ENCODE data around the gene ARL15.
"Not testable (repeated sequence)": the region's sequence is repeated elsewhere in the genome, so short reads cannot be mapped to it uniquely, and the experiment has no call there.

The ARL15 gene

DNA sequence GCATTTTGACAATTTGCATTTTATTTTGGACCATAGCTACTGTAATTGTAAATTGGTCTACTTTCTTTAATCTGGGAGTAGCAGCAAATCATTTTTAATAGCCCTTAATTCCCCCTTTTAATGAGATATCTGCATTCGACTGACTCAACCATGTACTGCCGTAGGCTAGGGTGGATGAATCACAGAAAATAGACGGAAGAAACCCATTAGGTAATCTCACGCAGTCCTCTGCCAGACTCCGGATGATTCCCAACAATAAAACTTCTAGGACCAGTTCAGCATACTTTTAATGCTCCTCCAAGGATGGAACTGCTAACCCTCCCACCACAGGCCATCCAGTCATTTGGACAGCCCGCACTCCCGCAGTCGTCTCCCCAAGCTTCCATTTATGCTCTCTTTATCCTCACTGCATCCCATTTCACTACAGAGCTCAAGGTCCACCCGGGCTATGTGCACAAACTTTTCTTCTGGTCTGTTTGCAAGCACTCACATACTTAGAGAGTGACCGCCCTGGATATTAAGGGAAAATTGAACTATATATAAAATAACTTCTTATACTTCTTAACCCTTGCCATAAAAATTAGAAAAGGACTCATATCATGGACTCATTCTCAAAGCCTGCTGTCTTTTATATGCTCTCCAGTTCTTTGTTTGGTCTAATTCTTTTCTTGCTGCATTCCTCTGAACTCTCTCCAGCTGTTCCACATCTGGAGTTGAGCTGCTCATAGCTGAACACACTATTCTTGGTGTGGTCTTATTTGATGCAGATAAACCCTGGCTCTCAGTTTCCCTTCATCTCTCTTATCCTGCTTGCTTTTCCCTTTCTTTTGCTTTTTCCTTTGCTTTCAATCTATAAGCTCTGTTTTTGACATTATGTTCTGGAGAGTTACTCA lies 326.6 kb downstream of the ARL15 start:
- DNase-seq (ENCODE audit: low read depth): peak; percentile 57

DNA sequence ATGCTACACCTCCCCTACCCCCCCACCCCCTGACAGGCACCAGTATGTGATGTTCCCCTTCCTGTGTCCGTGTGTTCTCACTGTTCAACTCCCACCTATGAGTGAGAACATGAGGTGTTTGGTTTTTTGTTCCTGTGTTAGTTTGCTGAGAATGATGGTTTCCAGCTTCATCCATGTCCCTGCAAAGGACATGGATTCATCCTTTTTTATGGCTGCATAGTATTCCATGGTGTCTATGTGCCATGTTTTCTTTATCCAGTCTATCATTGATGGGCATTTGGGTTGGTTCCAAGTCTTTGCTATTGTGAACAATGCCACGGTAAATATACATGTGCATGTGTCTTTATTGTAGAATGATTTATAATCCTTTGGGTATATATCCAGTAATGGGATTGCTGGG lies 328.1 kb downstream of the ARL15 start:
- DNase-seq (ENCODE audit: low read depth): not testable (repeated sequence)

DNA sequence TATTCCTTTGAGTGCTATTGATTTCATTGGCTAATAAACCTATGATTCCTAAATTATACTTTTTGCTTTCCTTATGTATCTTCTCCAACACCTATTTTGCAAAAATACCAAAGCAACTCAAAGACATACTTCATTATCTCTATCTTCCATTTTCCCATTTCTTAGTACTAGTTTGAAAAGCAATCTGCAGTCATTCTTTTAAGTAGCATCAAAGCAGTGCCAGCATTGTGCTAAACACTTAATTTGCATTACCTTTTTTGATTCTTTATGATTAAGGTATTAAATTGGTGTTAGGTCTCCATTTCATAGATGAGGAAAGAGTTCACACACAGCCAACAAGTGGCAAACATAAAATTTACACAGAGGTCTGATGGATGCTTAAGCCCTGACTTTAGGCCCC lies 330.3 kb downstream of the ARL15 start:
- no peak for DNase-seq (ENCODE audit: low read depth)

DNA sequence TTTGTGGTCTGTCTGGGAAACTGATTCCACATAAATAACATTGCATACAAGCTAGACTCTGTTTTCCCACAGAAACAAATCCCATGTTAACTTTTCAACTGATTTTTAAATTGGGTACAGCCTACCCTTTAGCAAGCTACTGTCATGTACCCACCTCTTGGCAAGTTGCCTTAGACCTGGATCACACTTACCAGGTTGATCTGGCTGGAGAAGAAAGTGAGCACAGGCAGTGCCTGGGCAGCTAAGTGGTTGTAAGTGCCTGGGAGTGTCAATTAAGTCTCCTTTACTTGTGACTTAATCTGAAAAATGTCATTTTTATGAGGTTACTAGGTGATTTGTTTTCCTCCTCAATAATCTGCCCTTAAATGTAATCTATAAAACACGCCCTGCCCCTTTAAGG lies 336.4 kb downstream of the ARL15 start:
- no peak for DNase-seq (ENCODE audit: low read depth)

DNA sequence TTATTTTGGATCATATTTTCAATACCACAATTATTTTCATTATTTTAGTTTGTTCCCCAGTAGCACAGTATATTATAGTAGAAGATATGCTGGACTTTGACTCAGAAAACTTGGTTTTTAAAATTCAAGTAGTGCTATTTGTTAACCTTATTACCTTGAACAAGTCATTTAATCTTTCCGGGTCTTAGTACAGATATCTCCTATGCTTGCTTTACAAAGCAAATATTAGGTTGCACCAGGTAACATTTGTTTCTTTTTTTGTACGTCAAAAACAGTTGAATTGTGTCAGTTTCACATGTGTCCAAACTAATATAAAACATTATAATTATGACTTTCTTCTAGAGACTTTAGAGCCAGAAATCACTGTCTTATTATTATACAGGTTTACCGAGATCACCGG lies 338.1 kb downstream of the ARL15 start:
- DNase-seq (ENCODE audit: low read depth): no peak

DNA sequence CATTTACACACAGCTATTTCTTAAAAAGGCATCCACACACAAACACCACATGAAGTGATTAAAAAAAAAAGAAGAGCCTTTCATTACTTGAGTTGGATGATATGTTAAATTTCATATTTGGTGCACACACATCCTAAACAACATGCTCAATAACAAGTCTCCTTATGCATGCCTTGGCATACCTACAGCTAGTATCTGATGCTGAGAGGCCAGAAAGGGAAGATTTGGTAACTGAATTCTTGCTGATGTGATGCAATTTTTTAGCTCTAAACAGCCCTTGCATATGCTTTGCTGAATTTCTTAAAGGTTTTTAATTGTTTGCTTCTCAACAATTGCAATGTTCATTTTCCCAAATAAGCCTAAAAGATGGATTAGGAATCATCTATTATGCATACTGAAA lies 338.8 kb downstream of the ARL15 start:
- peak; percentile 12 for DNase-seq (ENCODE audit: low read depth)

DNA sequence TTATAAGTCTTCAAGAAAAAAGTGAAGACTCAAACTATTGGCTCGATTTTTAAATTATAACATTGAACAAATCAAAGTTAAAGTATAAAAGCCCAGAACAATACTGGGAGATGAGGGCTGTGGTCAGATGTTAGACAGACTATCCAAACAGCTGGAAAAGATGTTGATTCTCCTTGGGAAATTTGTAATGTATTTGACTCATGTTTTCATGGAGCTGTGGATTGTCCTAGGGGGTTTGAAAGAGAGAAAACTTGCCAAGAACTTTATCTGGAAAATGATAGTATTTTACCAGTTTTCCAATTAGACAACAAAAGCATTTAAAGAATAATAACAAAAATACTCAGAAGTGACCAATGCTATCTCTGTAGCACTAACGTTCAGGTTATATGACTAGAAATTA lies 339.2 kb downstream of the ARL15 start:
- DNase-seq (ENCODE audit: low read depth): no peak

DNA sequence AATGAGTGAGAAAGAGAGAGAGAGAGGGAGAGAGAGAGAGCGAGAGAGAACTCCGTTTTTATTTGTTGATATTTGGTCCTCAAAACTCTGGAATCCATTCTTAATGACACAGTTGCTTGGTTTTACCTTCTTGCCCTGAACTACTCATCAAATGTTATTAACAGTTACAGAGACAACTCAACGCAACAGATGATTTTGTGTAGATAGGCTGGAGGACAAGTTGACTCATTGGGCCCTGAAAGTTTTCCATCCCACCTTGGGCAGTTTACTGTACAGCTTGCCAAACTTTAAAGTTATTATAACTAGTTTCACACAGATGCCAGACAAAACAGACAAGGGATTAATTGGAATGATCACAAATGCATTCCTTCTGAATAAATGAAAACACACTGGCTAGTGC lies 339.9 kb downstream of the ARL15 start:
- DNase-seq (ENCODE audit: low read depth): no peak

DNA sequence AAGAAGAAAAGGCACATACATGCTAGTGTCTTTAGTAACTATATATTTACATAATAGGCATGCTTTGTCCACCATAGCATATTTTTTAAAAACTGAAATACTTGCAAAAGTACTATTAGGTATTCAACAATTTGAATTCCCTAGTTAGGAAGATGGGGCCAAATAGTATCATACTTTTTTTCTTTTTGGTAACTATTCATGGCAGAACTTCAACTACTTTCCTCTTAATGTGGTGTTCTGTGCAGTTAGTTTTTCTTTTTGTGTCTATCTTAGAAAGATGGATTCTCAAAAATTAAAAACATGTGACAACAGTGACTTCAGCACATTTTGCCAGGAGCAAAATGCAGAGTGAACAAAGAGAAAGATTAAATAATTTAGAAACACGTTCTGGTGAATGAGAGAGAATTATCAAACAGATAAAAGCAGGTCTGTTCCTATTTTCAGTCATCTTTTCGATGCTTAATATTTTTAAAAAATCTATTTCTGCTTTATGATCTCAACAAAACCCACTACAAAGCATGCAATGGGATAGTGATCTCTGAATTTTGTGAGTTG lies 341.1 kb downstream of the ARL15 start:
- DNase-seq (ENCODE audit: low read depth): no peak

DNA sequence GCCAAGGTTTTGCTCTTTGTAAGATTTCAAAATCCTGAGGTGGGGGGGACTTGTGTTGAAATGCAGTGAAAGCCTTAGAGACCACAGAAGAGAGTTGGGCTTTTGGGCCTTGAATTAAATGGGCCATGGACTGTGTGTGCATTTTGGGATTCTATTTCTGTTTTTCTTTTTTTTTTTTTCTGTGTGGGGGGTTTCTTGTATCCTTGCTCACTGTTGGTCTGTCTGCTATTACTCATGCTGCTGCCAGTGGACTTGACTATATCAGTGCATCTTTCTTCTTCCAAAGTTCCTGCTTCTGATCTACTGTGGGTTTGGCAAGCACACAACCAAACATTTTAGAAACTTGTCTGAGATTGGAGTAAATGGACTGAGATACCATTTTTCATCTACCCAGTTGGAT lies 344.9 kb downstream of the ARL15 start:
- peak; percentile 11 for DNase-seq (ENCODE audit: low read depth)

DNA sequence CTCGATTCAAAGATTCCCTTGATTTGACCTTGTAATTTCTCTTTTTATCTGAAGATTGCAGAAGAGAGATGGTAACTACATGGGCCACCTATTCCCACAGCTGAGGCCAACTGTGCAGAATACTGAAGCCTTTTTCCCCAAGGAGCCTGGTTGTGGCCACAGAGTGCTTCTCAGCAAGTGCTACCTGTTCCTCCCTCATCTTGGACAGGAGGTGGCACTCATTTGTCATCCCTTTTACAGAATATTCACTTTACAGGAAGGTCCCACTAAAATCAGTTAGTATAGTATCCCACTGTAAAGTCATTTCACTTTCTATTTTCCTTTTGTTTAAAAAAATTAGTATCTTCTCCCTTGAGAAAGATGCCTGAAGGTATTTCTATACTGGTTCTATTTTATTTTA lies 346.4 kb downstream of the ARL15 start:
- DNase-seq (ENCODE audit: low read depth): no peak

DNA sequence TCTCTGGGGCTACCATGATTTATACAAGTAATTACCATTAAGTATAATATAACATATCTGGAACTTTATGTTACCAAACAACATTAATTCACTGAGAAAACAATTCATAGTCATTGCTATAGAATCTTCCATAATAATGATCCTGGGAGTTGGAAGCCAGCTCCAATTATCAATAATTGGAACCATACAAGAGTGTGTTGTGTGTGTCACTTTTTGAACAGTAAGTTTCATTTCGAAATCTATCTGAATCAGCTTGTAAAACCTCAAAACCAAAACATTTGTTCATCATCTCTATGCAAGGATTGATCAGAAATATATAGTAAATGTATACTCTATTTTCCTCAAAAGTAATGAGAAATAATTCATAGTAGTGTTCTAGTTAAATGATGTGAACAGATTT lies 348.1 kb downstream of the ARL15 start:
- no peak for DNase-seq (ENCODE audit: low read depth)

DNA sequence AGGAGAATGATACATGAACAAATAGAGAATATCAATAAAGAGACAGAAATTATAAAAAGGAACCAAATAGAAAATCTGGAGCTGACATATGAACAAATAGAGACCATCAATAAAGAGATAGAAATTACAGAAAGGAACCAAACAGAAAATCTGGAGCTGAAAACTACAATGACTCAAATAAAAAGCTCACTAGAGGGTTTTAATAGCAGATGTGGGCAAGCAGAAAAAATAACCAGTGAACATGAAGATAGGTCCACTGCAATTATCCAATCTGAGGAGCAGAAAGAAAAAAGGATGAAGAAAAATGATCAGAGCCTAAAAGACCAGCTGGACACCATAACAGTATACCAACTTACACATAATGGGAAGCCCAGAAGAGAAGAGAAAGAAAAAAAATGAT lies 353.7 kb downstream of the ARL15 start:
- DNase-seq (ENCODE audit: low read depth): no peak

DNA sequence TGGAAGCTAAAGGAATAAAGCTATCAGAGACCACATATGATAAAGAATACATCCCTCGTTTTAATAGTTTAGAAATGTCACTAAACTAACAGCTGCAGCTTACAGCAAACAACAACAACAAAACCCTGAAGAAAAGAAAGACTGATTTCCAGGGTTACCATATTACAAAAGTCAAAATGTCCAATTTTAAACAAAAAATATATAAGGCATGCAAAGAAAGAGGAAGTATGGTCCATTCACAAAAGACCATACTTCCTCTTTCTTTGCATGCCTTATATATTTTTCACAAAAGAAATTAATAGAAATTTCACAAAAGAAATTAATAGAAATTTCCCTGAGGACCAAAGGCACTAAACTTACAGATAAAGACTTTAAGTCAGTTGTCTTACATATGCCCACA lies 354.2 kb downstream of the ARL15 start:
- no peak for DNase-seq (ENCODE audit: low read depth)

DNA sequence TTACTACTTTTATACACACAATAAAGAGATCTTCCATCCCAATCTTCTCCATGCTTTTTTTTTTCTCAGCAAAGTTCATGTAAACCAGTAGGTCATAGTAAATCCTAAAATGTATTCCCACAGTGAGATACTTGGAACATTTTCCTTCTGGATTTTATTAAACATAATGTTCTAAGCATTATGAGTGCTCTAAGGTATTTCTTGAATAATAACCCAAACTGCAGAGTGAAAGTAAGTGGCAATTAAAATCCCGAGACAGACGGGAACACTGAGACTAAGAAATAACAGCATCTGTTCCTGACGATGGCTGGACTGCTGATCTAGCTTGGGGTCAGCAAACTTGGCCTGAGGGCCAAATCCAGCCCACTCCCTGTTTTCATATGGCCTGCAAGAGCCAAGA lies 359.8 kb downstream of the ARL15 start:
- DNase-seq (ENCODE audit: low read depth): no peak

DNA sequence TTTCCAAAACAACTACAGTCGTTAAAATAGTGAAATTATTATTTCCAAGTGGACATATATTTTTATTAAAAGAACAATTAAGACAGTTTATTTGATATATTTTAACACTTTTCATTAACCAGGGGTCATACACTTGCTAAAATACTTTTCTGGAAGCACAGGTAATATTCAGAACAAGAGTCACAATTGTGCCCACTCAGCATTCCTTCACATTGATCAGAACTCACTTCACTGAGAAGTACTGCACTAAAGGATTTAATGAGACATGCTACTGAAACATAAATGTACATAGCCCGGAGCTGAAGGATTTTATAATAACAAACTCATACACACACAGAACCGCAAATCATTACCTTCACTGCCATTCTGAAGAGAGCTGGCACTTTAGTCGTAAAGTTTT lies 361.8 kb downstream of the ARL15 start:
- no peak for DNase-seq (ENCODE audit: low read depth)

DNA sequence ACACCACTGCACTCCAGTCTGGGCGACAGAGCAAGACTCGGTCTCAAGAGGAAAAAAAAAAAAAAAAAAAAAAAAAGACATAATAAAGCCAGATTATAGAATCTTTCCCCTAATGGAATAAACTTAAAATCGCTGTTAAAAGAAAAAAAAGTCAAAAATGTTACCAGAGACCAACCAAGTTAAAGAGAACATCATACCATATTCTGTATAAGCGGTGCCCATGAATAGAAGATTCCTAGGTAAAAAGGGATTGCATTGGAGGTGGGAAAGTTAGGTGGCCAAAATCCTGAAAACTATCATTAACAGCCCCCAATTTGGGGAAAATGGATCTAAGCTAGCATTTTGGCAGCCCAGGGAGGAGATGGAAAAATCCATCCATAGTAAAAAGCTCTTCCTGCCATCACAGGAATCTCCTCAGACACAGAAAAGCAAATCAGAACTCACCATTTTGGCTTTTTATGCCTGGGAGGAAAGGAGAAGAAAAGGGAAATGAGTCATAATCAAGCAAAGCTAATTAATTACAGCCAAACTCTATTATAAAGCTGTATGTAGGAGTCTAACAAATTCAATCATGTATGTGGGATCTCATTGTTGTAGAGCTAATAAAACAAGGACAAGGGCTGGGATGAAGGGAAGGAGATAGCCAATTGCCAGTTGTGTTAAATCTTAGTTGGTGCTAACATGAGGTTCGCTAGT lies 363.8 kb downstream of the ARL15 start:
- DNase-seq (ENCODE audit: low read depth): no peak

DNA sequence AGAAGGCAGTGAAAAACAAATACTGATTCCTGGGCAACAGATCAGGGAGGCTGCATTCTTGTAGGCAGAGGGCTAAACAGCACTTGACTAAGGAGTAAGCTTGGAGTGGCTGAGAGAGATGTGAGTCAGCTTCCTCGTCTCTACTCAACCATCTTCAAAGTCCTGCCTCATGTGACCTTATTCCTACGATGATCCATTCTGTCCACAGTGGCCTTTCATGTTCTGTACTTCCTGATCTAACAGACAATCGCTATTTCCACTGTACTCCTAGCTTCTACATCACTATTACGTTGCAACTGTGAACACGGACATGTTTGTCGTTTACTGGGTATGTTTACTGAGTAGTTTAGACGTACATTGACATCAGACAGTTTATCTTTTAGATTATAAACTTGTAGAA lies 365.4 kb downstream of the ARL15 start:
- peak; percentile 21 for DNase-seq (ENCODE audit: low read depth)

DNA sequence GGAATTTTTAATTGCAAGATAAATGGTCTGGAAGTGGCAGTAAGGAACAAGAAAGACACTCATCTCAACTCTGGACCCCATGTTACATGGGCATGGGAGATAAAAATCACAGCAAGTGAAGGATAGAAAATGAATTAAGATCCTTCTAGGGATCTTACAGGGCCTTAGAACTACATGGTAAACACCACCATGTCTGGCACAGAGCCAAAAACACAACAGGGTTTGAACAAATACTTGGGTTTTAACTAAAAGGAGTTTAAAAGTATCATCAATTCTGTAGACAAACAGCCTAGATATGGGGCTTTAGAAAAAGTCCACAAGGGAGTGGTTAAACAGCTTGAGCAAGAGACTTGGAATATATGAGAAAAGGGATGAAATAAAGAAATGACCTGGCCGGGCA lies 366.4 kb downstream of the ARL15 start:
- no peak for DNase-seq (ENCODE audit: low read depth)

DNA sequence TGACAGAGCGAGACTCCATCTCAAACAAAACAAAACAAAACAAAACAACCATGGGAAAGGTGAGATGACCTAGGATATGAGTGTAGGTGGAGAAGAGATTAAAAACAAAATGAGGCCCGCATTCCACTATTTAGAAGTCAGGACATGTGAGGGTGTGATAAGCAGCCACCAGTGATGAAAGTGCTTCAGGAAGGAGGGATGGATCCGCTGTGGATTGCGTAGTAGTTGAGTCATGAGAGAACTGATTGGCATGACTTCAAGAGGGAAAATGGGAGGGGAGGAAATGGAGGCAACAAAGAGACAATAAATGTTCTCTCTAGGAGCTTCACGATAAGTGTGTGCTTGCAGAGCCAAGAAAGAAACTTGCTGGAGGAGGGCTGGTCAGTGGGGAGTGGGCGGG lies 367.6 kb downstream of the ARL15 start:
- DNase-seq (ENCODE audit: low read depth): peak; percentile 93

DNA sequence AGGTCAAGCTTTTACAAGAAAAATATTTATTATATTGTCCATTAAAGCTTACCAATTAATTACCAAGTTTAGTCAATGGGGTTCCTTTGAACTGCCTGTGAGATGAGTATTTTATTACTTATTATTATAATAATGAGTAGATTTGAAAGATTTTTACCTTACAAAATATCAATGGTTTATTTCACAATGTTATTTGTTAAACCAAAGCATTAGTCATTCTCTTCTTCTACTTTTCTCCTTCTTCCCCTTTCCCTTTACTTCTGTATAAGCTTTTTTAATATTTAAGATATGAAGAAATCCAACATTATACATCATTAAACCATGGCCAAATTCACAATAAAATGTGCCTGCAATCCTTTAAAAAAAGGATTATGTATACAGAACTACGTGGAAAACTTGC lies 369.5 kb downstream of the ARL15 start:
- no peak for DNase-seq (ENCODE audit: low read depth)

DNA sequence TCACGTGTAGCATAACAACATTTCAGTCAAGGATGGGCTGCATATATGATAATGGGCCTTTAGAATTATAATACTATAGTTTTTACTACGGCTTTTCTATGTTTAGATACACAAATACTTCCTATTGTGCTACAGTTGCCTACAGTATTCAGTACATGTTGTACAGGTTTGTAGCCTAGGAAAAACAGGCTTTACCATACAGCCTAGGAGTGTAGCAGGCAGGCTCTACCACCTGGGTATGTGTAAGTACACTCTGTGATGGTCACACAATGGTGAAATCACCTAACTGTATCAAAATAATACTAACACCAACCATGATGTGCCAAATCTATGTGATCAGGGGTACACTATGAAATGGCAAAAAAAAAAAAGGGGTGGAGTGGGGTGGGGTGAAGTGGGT lies 372.9 kb downstream of the ARL15 start:
- DNase-seq (ENCODE audit: low read depth): no peak
